Measurements from ENCODE around the gene PCDH10.

DNA sequence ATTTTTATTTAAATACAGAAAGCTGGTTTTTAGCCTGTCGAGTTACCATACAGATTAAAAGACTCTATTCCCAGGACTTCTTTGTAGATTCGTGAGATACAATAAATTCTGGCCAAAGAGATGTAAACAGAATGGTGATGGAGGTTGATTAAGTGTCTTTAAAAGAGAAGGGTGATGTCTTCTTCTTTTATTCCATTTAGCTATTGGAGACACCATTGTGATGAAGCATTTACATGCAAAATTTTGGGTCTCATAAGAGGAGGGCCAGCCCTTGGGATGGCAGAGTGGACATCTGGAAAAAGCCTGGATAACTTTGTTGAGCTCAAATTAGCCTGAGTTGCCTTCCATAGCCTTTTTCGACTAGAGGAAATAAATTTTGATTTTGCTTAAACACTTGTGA lies 21.6 kb upstream of the PCDH10 start:
- TF ChIP-seq, protein P1, sequence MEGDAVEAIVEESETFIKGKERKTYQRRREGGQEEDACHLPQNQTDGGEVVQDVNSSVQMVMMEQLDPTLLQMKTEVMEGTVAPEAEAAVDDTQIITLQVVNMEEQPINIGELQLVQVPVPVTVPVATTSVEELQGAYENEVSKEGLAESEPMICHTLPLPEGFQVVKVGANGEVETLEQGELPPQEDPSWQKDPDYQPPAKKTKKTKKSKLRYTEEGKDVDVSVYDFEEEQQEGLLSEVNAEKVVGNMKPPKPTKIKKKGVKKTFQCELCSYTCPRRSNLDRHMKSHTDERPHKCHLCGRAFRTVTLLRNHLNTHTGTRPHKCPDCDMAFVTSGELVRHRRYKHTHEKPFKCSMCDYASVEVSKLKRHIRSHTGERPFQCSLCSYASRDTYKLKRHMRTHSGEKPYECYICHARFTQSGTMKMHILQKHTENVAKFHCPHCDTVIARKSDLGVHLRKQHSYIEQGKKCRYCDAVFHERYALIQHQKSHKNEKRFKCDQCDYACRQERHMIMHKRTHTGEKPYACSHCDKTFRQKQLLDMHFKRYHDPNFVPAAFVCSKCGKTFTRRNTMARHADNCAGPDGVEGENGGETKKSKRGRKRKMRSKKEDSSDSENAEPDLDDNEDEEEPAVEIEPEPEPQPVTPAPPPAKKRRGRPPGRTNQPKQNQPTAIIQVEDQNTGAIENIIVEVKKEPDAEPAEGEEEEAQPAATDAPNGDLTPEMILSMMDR (IDR thresholded peaks at IDR 0.05): no peak
- no peak for TF ChIP-seq POLR2A (IDR thresholded peaks at IDR 0.05)

Data from body of pancreas (tissue), 4 donors.